ENCODE results near the gene CLCN2. TPM values are rescaled to one million over a fixed set of nuclear protein-coding genes. Genes with fewer than 3 reads are reported as not detected.

The CLCN2 gene
- total and polyA plus RNA-seq, 2 of the 8 experiments (the other 6 are each of a cell fraction or from before 2014, with no cell fraction given), result 13.7 to 16.1 TPM

- no peak overlapping the region for H2AK5ac ChIP-seq (ENCODE audit: low read depth, low read length)
- peaks cover 0 to 3% of the 10 kb centered on the region in 2 experiments; a peak in 1 of 4 replicates for H3K79me2 ChIP-seq (ENCODE audit: control insufficient read depth in 1 of 2, insufficient read depth in 2 of 2, low read length in 2 of 2)
- no peak for DNase-seq (ENCODE audit: low read depth in 1 of 2, low spot score in 2 of 2)
- no peak overlapping the region for H3K4me3 ChIP-seq (ENCODE audit: extremely low read depth in 1 of 4, insufficient read depth in 2 of 4, low read depth in 3 of 4, low read length in 4 of 4)
- no peaks in the 10 kb centered on the region for H3K27me3 ChIP-seq (replicated peaks in 1 of 4; ENCODE audit: control insufficient read depth in 3 of 4, extremely low read depth in 1 of 4, insufficient read depth in 3 of 4, low read length in 3 of 4)
- WGBS, 2 experiments (ENCODE audit: extremely low coverage in 1 of 2, insufficient coverage in 1 of 2, insufficient read length in 1 of 2, insufficient replicate concordance in 2 of 2, low coverage in 1 of 2, low lambda C conversion rate in 2 of 2, missing lambda C conversion rate in 1 of 2), result 91% methylated on average over 4 of the region's 4 CpGs; no CpG with 5 or more reads in 1 of the 2 experiments
- no peaks in the 10 kb centered on the region for H3K23me2 ChIP-seq (ENCODE audit: low read depth, low read length)
- H2BK5ac ChIP-seq (ENCODE audit: low read depth, low read length), result no peak overlapping the region
- H3K79me1 ChIP-seq (ENCODE audit: low read depth, low read length), result no peaks in the 10 kb centered on the region; the same call in 1 of the 2 replicates
- no peak for FAIRE-seq
- H2AFZ ChIP-seq (ENCODE audit: low read length), result no peak overlapping the region
- no peak overlapping the region for H3K27ac ChIP-seq (ENCODE audit: low read depth, low read length)
- H4K8ac ChIP-seq (ENCODE audit: extremely low read depth, insufficient read depth, low read length), result no peak overlapping the region
- H3K9ac ChIP-seq (replicated peaks in 1 of 4; ENCODE audit: extremely low read depth in 1 of 4, low read depth in 3 of 4, low read length in 3 of 4), result no peak overlapping the region
- no peaks in the 10 kb centered on the region for H3K4me1 ChIP-seq (replicated peaks in 1 of 4; ENCODE audit: control insufficient read depth in 3 of 4, insufficient read depth in 4 of 4, low read length in 3 of 4)
- H3K36me3 ChIP-seq (ENCODE audit: control insufficient read depth in 2 of 4, insufficient read depth in 4 of 4, low read length in 3 of 4), result peaks cover 54 to 74% (median 63%) of the 10 kb centered on the region in 4 experiments
- no peak overlapping the region for H3K18ac ChIP-seq (ENCODE audit: extremely low read depth, low read length)
- no peak overlapping the region for H3K56ac ChIP-seq (replicated peaks; ENCODE audit: insufficient read length, low read depth, low read length)
- H4K20me1 ChIP-seq (replicated peaks in 1 of 2; ENCODE audit: control insufficient read depth in 1 of 2, insufficient read depth in 2 of 2, low read length in 2 of 2), result peaks cover 0 to 2% of the 10 kb centered on the region in 2 experiments
- ChIA-PET POLR2A (ENCODE audit: partially characterized antibody) (interaction anchor here (0.9 to 1.9 kb wide), 8 partner anchors 10 to 32 kb away, joined by 3 to 18 read pairs (median 4); no protein-coding TSS in a partner anchor), CTCF (ENCODE audit: partially characterized antibody) (interaction anchor here (0.6 to 4.1 kb wide), 10 partner anchors 10 to 96 kb away, joined by 3 to 10 read pairs (median 5); no protein-coding TSS in a partner anchor)
- no peak overlapping the region for H2BK20ac ChIP-seq (ENCODE audit: low read length)
- no peak overlapping the region for H3K14ac ChIP-seq (ENCODE audit: insufficient read length)
- H2BK12ac ChIP-seq (ENCODE audit: low read depth, low read length), result no peak overlapping the region
- no peak overlapping the region for H3K23ac ChIP-seq (ENCODE audit: insufficient read length)
- no peaks in the 10 kb centered on the region for H3K9me3 ChIP-seq (ENCODE audit: insufficient read depth in 2 of 2, low read depth in 1 of 2, low read length in 1 of 2)
- no peak overlapping the region for H3K4ac ChIP-seq (replicated peaks; ENCODE audit: insufficient read length, low read depth, low read length)
- H3K4me2 ChIP-seq (ENCODE audit: insufficient read depth in 1 of 2, low read depth in 2 of 2, low read length in 2 of 2), result no peak overlapping the region
- H2BK120ac ChIP-seq (replicated peaks; ENCODE audit: low read depth, low read length), result no peak overlapping the region
- H4K91ac ChIP-seq (replicated peaks; ENCODE audit: insufficient read length, low read length), result no peak overlapping the region
- no peak overlapping the region for H2BK15ac ChIP-seq (ENCODE audit: low read length)
- no peak overlapping the region for H4K5ac ChIP-seq (ENCODE audit: insufficient read length, low read depth, low read length)
- TF ChIP-seq ASH2L (IDR thresholded peaks at IDR 0.05; ENCODE audit: low read length), result no peak
- no peak for TF ChIP-seq SP1 (IDR thresholded peaks at IDR 0.05; ENCODE audit: low read depth, low read length)
- TF ChIP-seq TAF7 (optimal IDR thresholded peaks at IDR 0.05; ENCODE audit: borderline replicate concordance, low read depth, low read length), result no peak
- TF ChIP-seq RFX5 (IDR thresholded peaks at IDR 0.05; ENCODE audit: borderline replicate concordance, low read depth, low read length), result no peak
- no peak for TF ChIP-seq ATF2 (IDR thresholded peaks at IDR 0.05; ENCODE audit: low read length)
- no peak for TF ChIP-seq CTBP2 (IDR thresholded peaks at IDR 0.05; ENCODE audit: borderline replicate concordance, insufficient read depth, insufficient read length, low read length)
- TF ChIP-seq GABPA (IDR thresholded peaks at IDR 0.05; ENCODE audit: borderline replicate concordance, insufficient read depth, low read length), result no peak
- TF ChIP-seq POLR2AphosphoS5 (IDR thresholded peaks at IDR 0.05; ENCODE audit: low read depth, low read length), result no peak
- TF ChIP-seq CHD1 (IDR thresholded peaks at IDR 0.05; ENCODE audit: low read depth, low read length), result no peak
- TF ChIP-seq TEAD4 (IDR thresholded peaks at IDR 0.05; ENCODE audit: low read depth, low read length), result no peak
- no peak for TF ChIP-seq TCF12 (IDR thresholded peaks at IDR 0.05; ENCODE audit: low read depth, low read length)
- no peak for TF ChIP-seq FOSL1 (IDR thresholded peaks at IDR 0.05; ENCODE audit: insufficient read depth, low read depth, low read length)
These were observed 54.9 kb downstream of the CLCN2 start for GRCh38 chr3:184306341-184306972.
